Neural cell (in vitro differentiated cells): ENCODE data around the gene TRAPPC3. TPM values are rescaled to one million over a fixed set of nuclear protein-coding genes. Genes with fewer than 3 reads are reported as not detected.

Source experiments
- H2AFZ ChIP-seq: fragments of 200-600, 300-800 bp; sonication (generic), shearing (Covaris generic); 2 replicates; pipeline ENCODE4 v1.6.0; 2014; ENCODE audit warnings: low read depth, mild to moderate bottlenecking, antibody characterized with exemption, low read length, moderate library complexity
- H3F3A ChIP-seq: fragments of 200-600 bp; shearing (Covaris generic); 2 replicates; pipeline ENCODE4 v1.6.1; 2016; ENCODE audit warnings: mild to moderate bottlenecking, moderate library complexity, mixed read lengths, antibody characterized with exemption, low read length; ENCODE audit not compliant: insufficient read depth, poor library complexity, severe bottlenecking
- H3K27ac ChIP-seq: fragments of 200-600, 300-800 bp; sonication (generic), shearing (Covaris generic); 2 replicates; pipeline ENCODE4 v1.5.1; 2014; ENCODE audit warnings: mild to moderate bottlenecking, low read length, moderate library complexity
- H3K27me3 ChIP-seq: fragments of 300-800, 200-600 bp; sonication (generic), shearing (Covaris generic); 2 replicates; pipeline ENCODE4 v1.6.0; 2014; ENCODE audit warnings: mild to moderate bottlenecking, low read depth, low read length, moderate library complexity; ENCODE audit not compliant: insufficient read depth
- H3K36me3 ChIP-seq: fragments of 300-800, 200-600 bp; sonication (generic), shearing (Covaris generic); 2 replicates; pipeline ENCODE4 v1.5.1; 2014; ENCODE audit warnings: mild to moderate bottlenecking, antibody characterized with exemption, low read length, moderate library complexity; ENCODE audit not compliant: insufficient read depth
- H3K4me2 ChIP-seq: fragments of 300-800, 200-600 bp; sonication (generic), shearing (Covaris generic); 2 replicates; pipeline ENCODE4 v1.6.0; 2014; ENCODE audit warnings: mild to moderate bottlenecking, low read length
- H3K4me3 ChIP-seq: fragments of 300-800, 200-600 bp; sonication (generic), shearing (Covaris generic); 2 replicates; pipeline ENCODE4 v1.5.1; 2014; ENCODE audit warnings: mild to moderate bottlenecking, low read length, moderate library complexity
- H3K79me2 ChIP-seq: fragments of 200-600 bp; shearing (Covaris generic); replicated peaks from 2 replicates; pipeline ENCODE4 v1.6.0; 2014; ENCODE audit warnings: mild to moderate bottlenecking, low read length, moderate library complexity; ENCODE audit not compliant: insufficient read depth
- H3K9ac ChIP-seq: fragments of 300-800, 200-600 bp; sonication (generic), shearing (Covaris generic); 2 replicates; pipeline ENCODE4 v1.6.1; 2016; ENCODE audit warnings: mild to moderate bottlenecking, low read length, mixed read lengths
- H3K9me2 ChIP-seq: fragments of 200-600 bp; shearing (Covaris generic); 2 replicates; pipeline ENCODE4 v1.6.1; 2016; ENCODE audit warnings: mild to moderate bottlenecking, low read length, mixed read lengths; ENCODE audit not compliant: insufficient read depth
- H3K9me3 ChIP-seq: fragments of 200-600, 300-800 bp; sonication (generic), shearing (Covaris generic); 2 replicates; pipeline ENCODE4 v1.6.1; 2016; ENCODE audit warnings: mild to moderate bottlenecking, mixed run types, low read length, moderate library complexity, mixed read lengths
- H4K20me1 ChIP-seq: fragments of 200-600 bp; shearing (Covaris generic); 2 replicates; pipeline ENCODE4 v1.6.1; 2016; ENCODE audit warnings: mild to moderate bottlenecking, mixed run types; ENCODE audit not compliant: insufficient read depth
- EP300 ChIP-seq: fragments of 450-650 bp; conservative IDR thresholded peaks from 2 replicates; pipeline ENCODE4 v1.6.1; 2014; ENCODE audit warnings: antibody characterized with exemption, mild to moderate bottlenecking, moderate library complexity; ENCODE audit not compliant: poor library complexity, severe bottlenecking
- EZH2 ChIP-seq: fragments of 200-600, 300-800 bp; shearing (Covaris generic), sonication (generic); IDR thresholded peaks from 2 replicates; pipeline ENCODE4 v1.6.1; 2014; ENCODE audit warnings: antibody characterized with exemption, low read length, borderline replicate concordance, mild to moderate bottlenecking; ENCODE audit not compliant: insufficient read depth, poor library complexity, severe bottlenecking
- MXI1 ChIP-seq: fragments of 450-650 bp; conservative IDR thresholded peaks from 2 replicates; pipeline ENCODE4 v1.6.1; 2014; ENCODE audit warnings: antibody characterized with exemption, mild to moderate bottlenecking; ENCODE audit not compliant: poor library complexity, severe bottlenecking
- POLR2AphosphoS5 ChIP-seq: IDR thresholded peaks from 2 replicates; pipeline ENCODE4 v1.6.1; 2012
- RAD21 ChIP-seq: fragments of 450-650 bp; conservative IDR thresholded peaks from 2 replicates; pipeline ENCODE4 v1.6.1; 2014; ENCODE audit warnings: antibody characterized with exemption, mild to moderate bottlenecking, moderate library complexity
- SMC3 ChIP-seq: fragments of 450-650 bp; conservative IDR thresholded peaks from 2 replicates; pipeline ENCODE4 v1.6.1; 2014; ENCODE audit warnings: antibody characterized with exemption, mild to moderate bottlenecking, moderate library complexity; ENCODE audit not compliant: poor library complexity
- TAF1 ChIP-seq: IDR thresholded peaks from 2 replicates; pipeline ENCODE4 v1.6.1; 2012; ENCODE audit warnings: low read depth
- polyA plus RNA-seq: library from polyadenylated mRNA; depleted of rRNA; stranded (reverse); fragments of >200 nt; gene quantifications from 2 replicates; pipeline ENCODE4 v1.2.3, GENCODE V29; 2014
- TF ChIP-seq, protein P1 (sequence below): IDR thresholded peaks from 2 replicates; pipeline ENCODE4 v1.6.1; 2012; ENCODE audit warnings: borderline replicate concordance
- TF ChIP-seq, protein P2 (sequence below): fragments of 450-650 bp; IDR thresholded peaks from 2 replicates; pipeline ENCODE4 v1.5.1; 2014; ENCODE audit warnings: antibody characterized with exemption, mild to moderate bottlenecking, moderate library complexity; ENCODE audit not compliant: poor library complexity, severe bottlenecking

TRAPPC3 gene
- polyA plus RNA-seq, 1 donor from 2014 or later: 278 TPM

- H2AFZ ChIP-seq: no peak overlapping the region
- H3K79me2 ChIP-seq: no peaks in the 10 kb centered on the region
- H3K4me3 ChIP-seq: no peak overlapping the region
- no peaks in the 10 kb centered on the region for H3F3A ChIP-seq
- peaks cover 34% of the 10 kb centered on the region for H3K27me3 ChIP-seq
- no peak overlapping the region for H3K4me2 ChIP-seq
- no peak overlapping the region for H3K9ac ChIP-seq
- H3K9me3 ChIP-seq: no peaks in the 10 kb centered on the region
- H3K36me3 ChIP-seq: no peaks in the 10 kb centered on the region
- TF ChIP-seq EZH2: no peak
- no peak for TF ChIP-seq POLR2AphosphoS5
- no peaks in the 10 kb centered on the region for H3K9me2 ChIP-seq
- H4K20me1 ChIP-seq: no peaks in the 10 kb centered on the region
- no peak overlapping the region for H3K27ac ChIP-seq
Measured at GRCh38 chr1:36128126-36128904, 21.0 kb downstream of the TRAPPC3 start.

- TF ChIP-seq SMC3 (no peak), EP300 (no peak), MXI1 (no peak)
- TF ChIP-seq, protein P1, sequence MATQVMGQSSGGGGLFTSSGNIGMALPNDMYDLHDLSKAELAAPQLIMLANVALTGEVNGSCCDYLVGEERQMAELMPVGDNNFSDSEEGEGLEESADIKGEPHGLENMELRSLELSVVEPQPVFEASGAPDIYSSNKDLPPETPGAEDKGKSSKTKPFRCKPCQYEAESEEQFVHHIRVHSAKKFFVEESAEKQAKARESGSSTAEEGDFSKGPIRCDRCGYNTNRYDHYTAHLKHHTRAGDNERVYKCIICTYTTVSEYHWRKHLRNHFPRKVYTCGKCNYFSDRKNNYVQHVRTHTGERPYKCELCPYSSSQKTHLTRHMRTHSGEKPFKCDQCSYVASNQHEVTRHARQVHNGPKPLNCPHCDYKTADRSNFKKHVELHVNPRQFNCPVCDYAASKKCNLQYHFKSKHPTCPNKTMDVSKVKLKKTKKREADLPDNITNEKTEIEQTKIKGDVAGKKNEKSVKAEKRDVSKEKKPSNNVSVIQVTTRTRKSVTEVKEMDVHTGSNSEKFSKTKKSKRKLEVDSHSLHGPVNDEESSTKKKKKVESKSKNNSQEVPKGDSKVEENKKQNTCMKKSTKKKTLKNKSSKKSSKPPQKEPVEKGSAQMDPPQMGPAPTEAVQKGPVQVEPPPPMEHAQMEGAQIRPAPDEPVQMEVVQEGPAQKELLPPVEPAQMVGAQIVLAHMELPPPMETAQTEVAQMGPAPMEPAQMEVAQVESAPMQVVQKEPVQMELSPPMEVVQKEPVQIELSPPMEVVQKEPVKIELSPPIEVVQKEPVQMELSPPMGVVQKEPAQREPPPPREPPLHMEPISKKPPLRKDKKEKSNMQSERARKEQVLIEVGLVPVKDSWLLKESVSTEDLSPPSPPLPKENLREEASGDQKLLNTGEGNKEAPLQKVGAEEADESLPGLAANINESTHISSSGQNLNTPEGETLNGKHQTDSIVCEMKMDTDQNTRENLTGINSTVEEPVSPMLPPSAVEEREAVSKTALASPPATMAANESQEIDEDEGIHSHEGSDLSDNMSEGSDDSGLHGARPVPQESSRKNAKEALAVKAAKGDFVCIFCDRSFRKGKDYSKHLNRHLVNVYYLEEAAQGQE: no peak
- H3K4me3 ChIP-seq: no peak overlapping the region
- no peak overlapping the region for H3K9ac ChIP-seq
- no peaks in the 10 kb centered on the region for H3F3A ChIP-seq
- H3K79me2 ChIP-seq: no peaks in the 10 kb centered on the region
- no peaks in the 10 kb centered on the region for H3K36me3 ChIP-seq
- no peaks in the 10 kb centered on the region for H3K9me2 ChIP-seq
- no peak overlapping the region for H3K27ac ChIP-seq
- H3K4me2 ChIP-seq: no peak overlapping the region
- H3K9me3 ChIP-seq: no peaks in the 10 kb centered on the region
- H2AFZ ChIP-seq: no peak overlapping the region
- H3K27me3 ChIP-seq: peaks cover 45% of the 10 kb centered on the region
- no peaks in the 10 kb centered on the region for H4K20me1 ChIP-seq
Measured at GRCh38 chr1:36126797-36127500, 22.3 kb downstream of the TRAPPC3 start.

GRCh38 chr1:36126005-36126716 is 23.1 kb downstream of the TRAPPC3 start:
- peaks cover 45% of the 10 kb centered on the region for H3K27me3 ChIP-seq
- H3K27ac ChIP-seq: no peak overlapping the region
- H3F3A ChIP-seq: no peaks in the 10 kb centered on the region
- no peak overlapping the region for H3K4me2 ChIP-seq
- H3K9me2 ChIP-seq: no peaks in the 10 kb centered on the region
- TF ChIP-seq POLR2AphosphoS5 (no peak), EZH2 (no peak), RAD21 (no peak), MXI1 (no peak), SMC3 (no peak), EP300 (no peak), TAF1 (no peak)
- TF ChIP-seq, protein P2, sequence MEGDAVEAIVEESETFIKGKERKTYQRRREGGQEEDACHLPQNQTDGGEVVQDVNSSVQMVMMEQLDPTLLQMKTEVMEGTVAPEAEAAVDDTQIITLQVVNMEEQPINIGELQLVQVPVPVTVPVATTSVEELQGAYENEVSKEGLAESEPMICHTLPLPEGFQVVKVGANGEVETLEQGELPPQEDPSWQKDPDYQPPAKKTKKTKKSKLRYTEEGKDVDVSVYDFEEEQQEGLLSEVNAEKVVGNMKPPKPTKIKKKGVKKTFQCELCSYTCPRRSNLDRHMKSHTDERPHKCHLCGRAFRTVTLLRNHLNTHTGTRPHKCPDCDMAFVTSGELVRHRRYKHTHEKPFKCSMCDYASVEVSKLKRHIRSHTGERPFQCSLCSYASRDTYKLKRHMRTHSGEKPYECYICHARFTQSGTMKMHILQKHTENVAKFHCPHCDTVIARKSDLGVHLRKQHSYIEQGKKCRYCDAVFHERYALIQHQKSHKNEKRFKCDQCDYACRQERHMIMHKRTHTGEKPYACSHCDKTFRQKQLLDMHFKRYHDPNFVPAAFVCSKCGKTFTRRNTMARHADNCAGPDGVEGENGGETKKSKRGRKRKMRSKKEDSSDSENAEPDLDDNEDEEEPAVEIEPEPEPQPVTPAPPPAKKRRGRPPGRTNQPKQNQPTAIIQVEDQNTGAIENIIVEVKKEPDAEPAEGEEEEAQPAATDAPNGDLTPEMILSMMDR: no peak
- TF ChIP-seq, protein P1: no peak
- H3K9ac ChIP-seq: no peak overlapping the region
- no peak overlapping the region for H2AFZ ChIP-seq
- H4K20me1 ChIP-seq: no peaks in the 10 kb centered on the region
- no peak overlapping the region for H3K4me3 ChIP-seq
- no peaks in the 10 kb centered on the region for H3K9me3 ChIP-seq
- H3K36me3 ChIP-seq: no peaks in the 10 kb centered on the region
- H3K79me2 ChIP-seq: no peaks in the 10 kb centered on the region
